H1 (cell line): ENCODE measurements around the gene BICRAL.

ENCODE experiments used
- ATF2 ChIP-seq: IDR thresholded peaks from 2 replicates; pipeline ENCODE4 v1.6.1; 2012; ENCODE audit warnings: low read length, inconsistent platforms
- CEBPB ChIP-seq: IDR thresholded peaks from 2 replicates; pipeline ENCODE4 v1.6.1; 2012; ENCODE audit warnings: low read depth, low read length
- CREB1 ChIP-seq: IDR thresholded peaks from 2 replicates; pipeline ENCODE4 v1.6.1; 2012; ENCODE audit warnings: inconsistent platforms
- CTCF ChIP-seq, 3 experiments: IDR thresholded peaks; 1 replicate in 2 of 3; 2 replicates in 1 of 3; pipeline versions ENCODE4 v1.5.1 to v1.6.1; 2011; ENCODE audit warnings: low read length in 3 of 3, mild to moderate bottlenecking in 3 of 3, inconsistent platforms in 2 of 3, low read depth in 1 of 3, moderate library complexity in 1 of 3; ENCODE audit not compliant: insufficient read depth in 1 of 3; ENCODE audit errors: control extremely low read depth in 1 of 3
- EZH2 ChIP-seq: fragments of 200-600 bp; sonication (generic); IDR thresholded peaks from 2 replicates; pipeline ENCODE4 v1.7.1; 2012; ENCODE audit warnings: low read depth, mild to moderate bottlenecking, moderate library complexity, low read length, inconsistent platforms; ENCODE audit not compliant: severe bottlenecking
- POLR2A ChIP-seq, 2 experiments: IDR thresholded peaks; 1 replicate in 1 of 2; 2 replicates in 1 of 2; pipeline ENCODE4 v1.6.1; 2011; ENCODE audit warnings: low read depth in 2 of 2, low read length in 2 of 2, mild to moderate bottlenecking in 2 of 2; ENCODE audit errors: control extremely low read depth in 1 of 2
- POU5F1 ChIP-seq: IDR thresholded peaks from 2 replicates; pipeline ENCODE4 v1.6.1; 2011; ENCODE audit warnings: low read depth, mild to moderate bottlenecking, low read length, moderate library complexity

GRCh38 chr6:42818416-42818815 lies 36.6 kb downstream of the BICRAL start:
- TF ChIP-seq POU5F1 (no peak), CTCF (IDR thresholded peaks at IDR 0.05; ENCODE audit: control extremely low read depth in 1 of 3, insufficient read depth in 1 of 3, low read depth in 1 of 3, low read length in 3 of 3) (no peak), EZH2 (no peak), ATF2 (no peak), POLR2A (IDR thresholded peaks at IDR 0.05; ENCODE audit: control extremely low read depth in 1 of 2, low read depth in 2 of 2, low read length in 2 of 2) (no peak), CEBPB (no peak), CREB1 (no peak)
